Kidney (tissue), 14 donors: ENCODE results near the gene ZNF775. TPM values are rescaled to one million over a fixed set of nuclear protein-coding genes. Genes with fewer than 3 reads are reported as not detected.

Source experiments
- DNase-seq, 5 donors: peaks; one replicate each; pipeline ENCODE4 v3.0.0-alpha.2; 2013 to 2020
- FAIRE-seq: peaks from 2 replicates; lab custom pipeline; 2012; peaks lifted over from hg19 to GRCh38; lab: Jason Lieb, UNC
- H3K27ac ChIP-seq, 2 donors: one replicate each; pipeline ENCODE4 v1.7.0; 2013; ENCODE audit warnings: low read depth in 2 of 2, low read length in 2 of 2, inconsistent platforms in 1 of 2
- H3K27me3 ChIP-seq: one replicate; pipeline ENCODE4 v1.7.1; 2013; ENCODE audit warnings: low read length, inconsistent platforms; ENCODE audit not compliant: control insufficient read depth, insufficient read depth
- H3K36me3 ChIP-seq, 3 donors: one replicate each; pipeline versions ENCODE4 v1.7.0 to v1.7.1; 2013; ENCODE audit warnings: low read length in 3 of 3, control low read depth in 1 of 3, inconsistent platforms in 1 of 3; ENCODE audit not compliant: insufficient read depth in 3 of 3, control insufficient read depth in 2 of 3
- H3K4me1 ChIP-seq, 3 donors: one replicate each; pipeline versions ENCODE4 v1.7.0 to v1.7.1; 2013; ENCODE audit warnings: low read length in 3 of 3, inconsistent platforms in 1 of 3, low read depth in 1 of 3; ENCODE audit not compliant: control insufficient read depth in 2 of 3, insufficient read depth in 2 of 3
- H3K4me3 ChIP-seq, 3 donors: one replicate each; pipeline versions ENCODE4 v1.7.0 to v1.8.1; 2013; ENCODE audit warnings: low read length in 3 of 3, control low read depth in 1 of 3, inconsistent platforms in 1 of 3
- H3K9ac ChIP-seq, 3 donors: one replicate each; pipeline versions ENCODE4 v1.7.0 to v1.7.1; 2013; ENCODE audit warnings: low read length in 3 of 3, control low read depth in 1 of 3, inconsistent platforms in 1 of 3
- H3K9me3 ChIP-seq, 3 donors: one replicate each; pipeline versions ENCODE4 v1.7.0 to v1.7.1; 2013; ENCODE audit warnings: low read length in 3 of 3, control low read depth in 1 of 3, inconsistent platforms in 1 of 3; ENCODE audit not compliant: control insufficient read depth in 2 of 3, insufficient read depth in 1 of 3
- CTCF ChIP-seq: IDR thresholded peaks from 3 replicates; pipeline ENCODE4 v1.5.1; 2012; ENCODE audit warnings: mild to moderate bottlenecking, moderate library complexity, borderline replicate concordance; ENCODE audit not compliant: insufficient read depth; ENCODE audit errors: extremely low read depth
- intact Hi-C: fragments of 100-400 bp; cut with DNase I; formaldehyde crosslinking; loops from one replicate; pipeline ENCODE4 v1.11.1; 2022
- polyA plus RNA-seq: library from polyadenylated mRNA; stranded (reverse); fragments of 350-450 nt; fragmentation: Illumina TruSeq; extraction: RNeasy Lipid Tissue Mini Kit (QIAGEN cat#74804); gene quantifications from one replicate; pipeline ENCODE4 v1.2.3, GENCODE V29; 2014; ENCODE audit warnings: low read depth, low replicate concordance; ENCODE audit not compliant: insufficient read depth
- total RNA-seq: library from RNA; stranded (reverse); fragmentation: NEBNext Ultra II Directional; extraction: Animal tissue kit (Norgen Biotek cat#: 25700); gene quantifications from one replicate; pipeline ENCODE4 v1.2.1, GENCODE V29; 2021
- donor health status: control.
- donor health status: control.
- donor health status: control.
- donor health status: control.
- donor health status: control.
- donor health status: DM: yes; HTN: yes; CAD: no.
- donor health status: Normal renal cell carcinoma (clear cell type).

Gene ZNF775
- total and polyA plus RNA-seq, 2 donors from 2014 or later: 3.7 to 5.2 TPM

GRCh38 chr7:150397346-150398107 is 18.4 kb downstream of the ZNF775 start:
- H3K27me3 ChIP-seq: no peaks in the 10 kb centered on the region
- no peak overlapping the region for H3K9ac ChIP-seq
- no peak overlapping the region for H3K4me3 ChIP-seq
- H3K36me3 ChIP-seq: no peaks in the 10 kb centered on the region
- intact Hi-C loops: no loop called here
- no peak overlapping the region for H3K27ac ChIP-seq
- H3K4me1 ChIP-seq: no peaks in the 10 kb centered on the region
- H3K9me3 ChIP-seq: no peaks in the 10 kb centered on the region
- no peak for FAIRE-seq
- TF ChIP-seq CTCF: no peak
- DNase-seq: peak in 2 of 5 donors; percentile 31 to 69

- DNase-seq: peak in 2 of 5 donors; percentile 38 to 71
- H3K27ac ChIP-seq: no peak overlapping the region
- H3K36me3 ChIP-seq: no peaks in the 10 kb centered on the region
- intact Hi-C loops: no loop called here
- no peaks in the 10 kb centered on the region for H3K27me3 ChIP-seq
- H3K9me3 ChIP-seq: no peaks in the 10 kb centered on the region
- peaks cover 0 to 3% (median 0%) of the 10 kb centered on the region in 3 donors for H3K4me1 ChIP-seq
- H3K9ac ChIP-seq: no peak overlapping the region
- H3K4me3 ChIP-seq: no peak overlapping the region
- TF ChIP-seq CTCF: no peak
- FAIRE-seq: no peak
Measured at GRCh38 chr7:150398108-150398964, 19.2 kb downstream of the ZNF775 start.

DNA sequence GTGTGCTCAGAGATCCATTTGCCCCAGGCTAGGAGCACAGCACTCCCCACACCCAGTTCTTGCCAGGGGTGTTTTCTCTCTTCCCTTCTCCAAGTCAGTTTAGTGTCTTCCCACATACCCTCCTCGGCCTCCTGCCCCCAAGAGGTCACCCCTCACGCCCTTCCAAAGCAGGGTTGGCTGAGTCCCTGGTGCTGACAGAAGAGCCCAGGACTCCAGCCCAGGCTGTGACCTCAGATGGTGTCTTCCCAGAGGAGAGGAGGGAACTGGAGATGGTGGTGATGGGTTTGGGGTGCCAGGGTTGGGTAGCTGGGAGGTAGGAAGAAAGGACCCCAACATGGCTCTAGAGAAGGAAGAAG is 19.8 kb downstream of the ZNF775 start:
- FAIRE-seq: no peak
- H3K27me3 ChIP-seq: no peaks in the 10 kb centered on the region
- H3K9ac ChIP-seq: no peak overlapping the region
- H3K27ac ChIP-seq: no peak overlapping the region
- no peaks in the 10 kb centered on the region for H3K9me3 ChIP-seq
- H3K36me3 ChIP-seq: no peaks in the 10 kb centered on the region
- H3K4me3 ChIP-seq: no peak overlapping the region
- H3K4me1 ChIP-seq: peaks cover 0 to 5% (median 0%) of the 10 kb centered on the region in 3 donors
- no peak for TF ChIP-seq CTCF
- intact Hi-C loops: no loop called here
- peak in 2 of 5 donors; percentile 37 to 51 for DNase-seq
